Forelimb muscle (tissue), 1 donor: ENCODE results near the gene KCNT2. TPM values are rescaled to one million over a fixed set of nuclear protein-coding genes. Genes with fewer than 3 reads are reported as not detected.

ENCODE experiments used
- DNase-seq: peaks from one replicate; pipeline ENCODE4 v3.0.0-alpha.2; 2013; ENCODE audit warnings: low read depth
- polyA plus RNA-seq: library from polyadenylated mRNA; unstranded; fragments of 120-200 nt; gene quantifications from one replicate; pipeline ENCODE4 v1.2.1, GENCODE V29; 2013; ENCODE audit not compliant: insufficient read length

Gene KCNT2
- polyA plus RNA-seq, 1 donor, result 6.4 TPM

GRCh38 chr1:196400478-196401451 lies 207.5 kb downstream of the KCNT2 start:
- no peak for DNase-seq

- DNase-seq, result no peak
These were observed 208.5 kb downstream of the KCNT2 start for GRCh38 chr1:196399713-196400112.

GRCh38 chr1:196393742-196394141 lies 214.5 kb downstream of the KCNT2 start:
- DNase-seq, result no peak

- no peak for DNase-seq
These were observed 215.0 kb downstream of the KCNT2 start for GRCh38 chr1:196393282-196393681.

GRCh38 chr1:196387766-196388165 lies 220.5 kb downstream of the KCNT2 start:
- DNase-seq, result no peak

- DNase-seq, result no peak
These were observed 223.1 kb downstream of the KCNT2 start for GRCh38 chr1:196385109-196385508.

- DNase-seq, result no peak
These were observed 225.9 kb downstream of the KCNT2 start for GRCh38 chr1:196382383-196382782.

GRCh38 chr1:196381544-196381943 lies 226.7 kb downstream of the KCNT2 start:
- no peak for DNase-seq

GRCh38 chr1:196380316-196380715 lies 227.9 kb downstream of the KCNT2 start:
- DNase-seq, result peak; percentile 46

GRCh38 chr1:196377811-196378210 lies 230.4 kb downstream of the KCNT2 start:
- no peak for DNase-seq

GRCh38 chr1:196376630-196377328 lies 231.5 kb downstream of the KCNT2 start:
- DNase-seq, result no peak

- no peak for DNase-seq
These were observed 234.4 kb downstream of the KCNT2 start for GRCh38 chr1:196373798-196374197.

GRCh38 chr1:196372896-196373536 lies 235.2 kb downstream of the KCNT2 start:
- DNase-seq, result no peak

- DNase-seq, result no peak
These were observed 240.4 kb downstream of the KCNT2 start for GRCh38 chr1:196367838-196368237.

- no peak for DNase-seq
These were observed 241.3 kb downstream of the KCNT2 start for GRCh38 chr1:196366817-196367495.

GRCh38 chr1:196361112-196361714 lies 247.0 kb downstream of the KCNT2 start:
- DNase-seq, result no peak

GRCh38 chr1:196357913-196358312 lies 250.3 kb downstream of the KCNT2 start:
- DNase-seq, result no peak

GRCh38 chr1:196355206-196355786 lies 252.9 kb downstream of the KCNT2 start:
- peak; percentile 8 for DNase-seq

- DNase-seq, result no peak
These were observed 263.8 kb downstream of the KCNT2 start for GRCh38 chr1:196344453-196344852.

- no peak for DNase-seq
These were observed 283.9 kb downstream of the KCNT2 start for GRCh38 chr1:196324345-196324744.

- DNase-seq, result no peak
These were observed 284.4 kb downstream of the KCNT2 start for GRCh38 chr1:196323869-196324268.
